ENCODE data around the gene RDH13.
"Not testable (repeated sequence)": the region's sequence is repeated elsewhere in the genome, so short reads cannot be mapped to it uniquely, and the experiment has no call there.

The RDH13 gene

DNA sequence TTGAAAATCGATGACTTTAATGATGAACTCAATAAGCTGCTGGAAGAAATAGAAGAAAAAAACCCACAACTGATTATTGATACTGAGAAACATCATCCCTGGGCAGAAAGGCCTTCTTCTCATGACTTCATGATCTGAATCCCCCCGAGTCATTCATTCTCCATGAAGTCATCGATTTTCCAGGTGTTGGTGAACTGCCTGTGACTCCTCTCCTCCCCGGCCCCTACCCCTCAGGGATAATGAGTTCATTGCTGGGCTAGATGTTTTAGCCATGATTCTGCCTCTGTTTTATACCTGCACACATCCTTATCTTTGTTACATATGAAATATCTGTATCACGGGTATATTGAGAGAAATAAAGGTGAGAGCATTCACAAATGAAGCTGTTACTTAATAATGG is 62.2 kb downstream of the RDH13 start (continued):
- TF ChIP-seq, protein P1, sequence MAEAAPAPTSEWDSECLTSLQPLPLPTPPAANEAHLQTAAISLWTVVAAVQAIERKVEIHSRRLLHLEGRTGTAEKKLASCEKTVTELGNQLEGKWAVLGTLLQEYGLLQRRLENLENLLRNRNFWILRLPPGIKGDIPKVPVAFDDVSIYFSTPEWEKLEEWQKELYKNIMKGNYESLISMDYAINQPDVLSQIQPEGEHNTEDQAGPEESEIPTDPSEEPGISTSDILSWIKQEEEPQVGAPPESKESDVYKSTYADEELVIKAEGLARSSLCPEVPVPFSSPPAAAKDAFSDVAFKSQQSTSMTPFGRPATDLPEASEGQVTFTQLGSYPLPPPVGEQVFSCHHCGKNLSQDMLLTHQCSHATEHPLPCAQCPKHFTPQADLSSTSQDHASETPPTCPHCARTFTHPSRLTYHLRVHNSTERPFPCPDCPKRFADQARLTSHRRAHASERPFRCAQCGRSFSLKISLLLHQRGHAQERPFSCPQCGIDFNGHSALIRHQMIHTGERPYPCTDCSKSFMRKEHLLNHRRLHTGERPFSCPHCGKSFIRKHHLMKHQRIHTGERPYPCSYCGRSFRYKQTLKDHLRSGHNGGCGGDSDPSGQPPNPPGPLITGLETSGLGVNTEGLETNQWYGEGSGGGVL (tag by site-specific recombination; IDR thresholded peaks at IDR 0.05), result no peak
- TF ChIP-seq, protein P2, sequence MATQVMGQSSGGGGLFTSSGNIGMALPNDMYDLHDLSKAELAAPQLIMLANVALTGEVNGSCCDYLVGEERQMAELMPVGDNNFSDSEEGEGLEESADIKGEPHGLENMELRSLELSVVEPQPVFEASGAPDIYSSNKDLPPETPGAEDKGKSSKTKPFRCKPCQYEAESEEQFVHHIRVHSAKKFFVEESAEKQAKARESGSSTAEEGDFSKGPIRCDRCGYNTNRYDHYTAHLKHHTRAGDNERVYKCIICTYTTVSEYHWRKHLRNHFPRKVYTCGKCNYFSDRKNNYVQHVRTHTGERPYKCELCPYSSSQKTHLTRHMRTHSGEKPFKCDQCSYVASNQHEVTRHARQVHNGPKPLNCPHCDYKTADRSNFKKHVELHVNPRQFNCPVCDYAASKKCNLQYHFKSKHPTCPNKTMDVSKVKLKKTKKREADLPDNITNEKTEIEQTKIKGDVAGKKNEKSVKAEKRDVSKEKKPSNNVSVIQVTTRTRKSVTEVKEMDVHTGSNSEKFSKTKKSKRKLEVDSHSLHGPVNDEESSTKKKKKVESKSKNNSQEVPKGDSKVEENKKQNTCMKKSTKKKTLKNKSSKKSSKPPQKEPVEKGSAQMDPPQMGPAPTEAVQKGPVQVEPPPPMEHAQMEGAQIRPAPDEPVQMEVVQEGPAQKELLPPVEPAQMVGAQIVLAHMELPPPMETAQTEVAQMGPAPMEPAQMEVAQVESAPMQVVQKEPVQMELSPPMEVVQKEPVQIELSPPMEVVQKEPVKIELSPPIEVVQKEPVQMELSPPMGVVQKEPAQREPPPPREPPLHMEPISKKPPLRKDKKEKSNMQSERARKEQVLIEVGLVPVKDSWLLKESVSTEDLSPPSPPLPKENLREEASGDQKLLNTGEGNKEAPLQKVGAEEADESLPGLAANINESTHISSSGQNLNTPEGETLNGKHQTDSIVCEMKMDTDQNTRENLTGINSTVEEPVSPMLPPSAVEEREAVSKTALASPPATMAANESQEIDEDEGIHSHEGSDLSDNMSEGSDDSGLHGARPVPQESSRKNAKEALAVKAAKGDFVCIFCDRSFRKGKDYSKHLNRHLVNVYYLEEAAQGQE (tag by site-specific recombination; IDR thresholded peaks at IDR 0.05), result no peak
- no peak for TF ChIP-seq FEZF1 (tag by site-specific recombination; IDR thresholded peaks at IDR 0.05)
- no peak for TF ChIP-seq MEIS1 (CRISPR knock-in tag; IDR thresholded peaks at IDR 0.05; ENCODE audit: borderline replicate concordance)
- no peak for TF ChIP-seq ZNF274 (IDR thresholded peaks at IDR 0.05; ENCODE audit: low read length)
- TF ChIP-seq ZNF274 (tag by site-specific recombination; IDR thresholded peaks at IDR 0.05; ENCODE audit: borderline replicate concordance), result no peak
- no peak for TF ChIP-seq ZNF626 (tag by site-specific recombination; IDR thresholded peaks at IDR 0.05)
- no peak for TF ChIP-seq ZIC2 (tag by site-specific recombination; IDR thresholded peaks at IDR 0.05)
- TF ChIP-seq SCRT1 (tag by site-specific recombination; IDR thresholded peaks at IDR 0.05; ENCODE audit: borderline replicate concordance), result no peak
- TF ChIP-seq ZNF23 (tag by site-specific recombination; IDR thresholded peaks at IDR 0.05; ENCODE audit: borderline replicate concordance), result no peak
- TF ChIP-seq EGR2 (tag by site-specific recombination; IDR thresholded peaks at IDR 0.05; ENCODE audit: low read depth), result no peak
- no peak for TF ChIP-seq ZFP69B (tag by site-specific recombination; IDR thresholded peaks at IDR 0.05)

DNA sequence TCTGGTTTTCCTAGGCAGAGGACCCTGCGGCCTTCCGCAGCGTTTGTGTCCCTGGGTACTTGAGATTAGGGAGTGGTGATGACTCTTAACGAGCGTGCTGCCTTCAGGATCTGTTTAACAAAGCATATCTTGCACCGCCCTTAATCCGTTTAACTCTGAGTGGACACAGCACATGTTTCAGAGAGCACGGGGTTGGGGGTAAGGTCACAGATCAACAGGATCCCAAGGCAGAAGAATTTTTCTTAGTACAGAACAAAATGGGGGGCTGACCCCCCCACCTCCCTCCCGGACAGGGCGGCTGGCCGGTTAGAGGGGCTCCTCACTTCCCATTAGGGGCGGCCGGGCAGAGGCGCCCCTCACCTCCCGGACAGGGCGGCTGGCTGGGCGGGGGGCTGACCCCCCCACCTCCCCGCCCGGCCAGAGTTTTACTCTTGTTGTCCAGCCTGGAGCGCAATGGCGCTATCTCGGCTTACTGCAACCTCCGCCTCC is 64.2 kb downstream of the RDH13 start:
- H3K27ac ChIP-seq (ENCODE audit: extremely low read depth, low read depth, low read length); H3K36me3 ChIP-seq (ENCODE audit: control insufficient read depth in 2 of 2, insufficient read depth in 1 of 2, low read length in 2 of 2); H3K4me3 ChIP-seq (ENCODE audit: low read depth, low read length); H3K9me3 ChIP-seq (ENCODE audit: control insufficient read depth, insufficient read depth, low read depth, low read length); POLR2A ChIA-PET; H3K4me1 ChIP-seq (ENCODE audit: control insufficient read depth, insufficient read depth, low read length): not testable (repeated sequence)
- CTCF ChIA-PET, result interaction anchor here (0.6 kb wide), 1 partner anchor 171 kb away, joined by 3 read pairs; no protein-coding TSS in a partner anchor

DNA sequence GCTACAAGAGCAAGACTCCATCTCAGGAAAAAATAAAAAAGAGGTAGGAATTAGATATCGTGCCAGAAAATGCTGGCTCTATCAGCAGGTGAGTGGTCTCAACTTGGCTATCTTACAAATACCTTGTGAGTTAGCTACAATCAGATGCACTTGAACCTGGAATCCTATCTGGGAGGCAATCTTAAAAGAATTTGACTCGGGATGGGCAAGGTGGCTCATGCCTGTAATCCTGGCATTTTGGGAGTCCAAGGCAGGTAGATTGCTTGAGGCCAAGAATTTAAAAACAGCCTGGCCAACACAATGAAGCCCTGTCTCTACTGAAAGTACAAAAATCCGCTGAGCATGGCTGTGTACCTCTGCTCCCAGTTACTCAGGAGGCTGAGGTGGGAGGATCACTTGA is 67.4 kb downstream of the RDH13 start:
- no peaks in the 10 kb centered on the region for H3K9me3 ChIP-seq (ENCODE audit: control insufficient read depth, insufficient read depth, low read depth, low read length)
- no peak overlapping the region for H3K4me3 ChIP-seq (ENCODE audit: low read depth, low read length)
- CTCF ChIA-PET, result no interaction called here
- H3K4me1 ChIP-seq (ENCODE audit: control insufficient read depth, insufficient read depth, low read length), result no peaks in the 10 kb centered on the region
- H3K36me3 ChIP-seq (ENCODE audit: control insufficient read depth in 2 of 2, insufficient read depth in 1 of 2, low read length in 2 of 2), result no peaks in the 10 kb centered on the region
- no peak overlapping the region for H3K27ac ChIP-seq (ENCODE audit: extremely low read depth, low read depth, low read length)
- POLR2A ChIA-PET, result no interaction called here
- TF ChIP-seq ZNF654 (tag by site-specific recombination; IDR thresholded peaks at IDR 0.05; ENCODE audit: low read depth) (no peak), HOXA7 (CRISPR knock-in tag; IDR thresholded peaks at IDR 0.05; ENCODE audit: borderline replicate concordance) (no peak), GLI2 (tag by site-specific recombination; IDR thresholded peaks at IDR 0.05; ENCODE audit: borderline replicate concordance, low read depth) (no peak), FEZF1 (tag by site-specific recombination; IDR thresholded peaks at IDR 0.05) (no peak), ZNF544 (tag by site-specific recombination; IDR thresholded peaks at IDR 0.05) (no peak), RBAK (tag by site-specific recombination; IDR thresholded peaks at IDR 0.05) (no peak), ZNF707 (tag by site-specific recombination; IDR thresholded peaks at IDR 0.05) (no peak), ZNF266 (tag by site-specific recombination; IDR thresholded peaks at IDR 0.05; ENCODE audit: low read depth) (no peak), ZNF423 (tag by site-specific recombination; IDR thresholded peaks at IDR 0.05) (no peak)
- TF ChIP-seq, protein P3, sequence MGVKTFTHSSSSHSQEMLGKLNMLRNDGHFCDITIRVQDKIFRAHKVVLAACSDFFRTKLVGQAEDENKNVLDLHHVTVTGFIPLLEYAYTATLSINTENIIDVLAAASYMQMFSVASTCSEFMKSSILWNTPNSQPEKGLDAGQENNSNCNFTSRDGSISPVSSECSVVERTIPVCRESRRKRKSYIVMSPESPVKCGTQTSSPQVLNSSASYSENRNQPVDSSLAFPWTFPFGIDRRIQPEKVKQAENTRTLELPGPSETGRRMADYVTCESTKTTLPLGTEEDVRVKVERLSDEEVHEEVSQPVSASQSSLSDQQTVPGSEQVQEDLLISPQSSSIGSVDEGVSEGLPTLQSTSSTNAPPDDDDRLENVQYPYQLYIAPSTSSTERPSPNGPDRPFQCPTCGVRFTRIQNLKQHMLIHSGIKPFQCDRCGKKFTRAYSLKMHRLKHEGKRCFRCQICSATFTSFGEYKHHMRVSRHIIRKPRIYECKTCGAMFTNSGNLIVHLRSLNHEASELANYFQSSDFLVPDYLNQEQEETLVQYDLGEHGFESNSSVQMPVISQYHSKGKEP (tag by site-specific recombination; IDR thresholded peaks at IDR 0.05), result no peak
- TF ChIP-seq, protein P4, sequence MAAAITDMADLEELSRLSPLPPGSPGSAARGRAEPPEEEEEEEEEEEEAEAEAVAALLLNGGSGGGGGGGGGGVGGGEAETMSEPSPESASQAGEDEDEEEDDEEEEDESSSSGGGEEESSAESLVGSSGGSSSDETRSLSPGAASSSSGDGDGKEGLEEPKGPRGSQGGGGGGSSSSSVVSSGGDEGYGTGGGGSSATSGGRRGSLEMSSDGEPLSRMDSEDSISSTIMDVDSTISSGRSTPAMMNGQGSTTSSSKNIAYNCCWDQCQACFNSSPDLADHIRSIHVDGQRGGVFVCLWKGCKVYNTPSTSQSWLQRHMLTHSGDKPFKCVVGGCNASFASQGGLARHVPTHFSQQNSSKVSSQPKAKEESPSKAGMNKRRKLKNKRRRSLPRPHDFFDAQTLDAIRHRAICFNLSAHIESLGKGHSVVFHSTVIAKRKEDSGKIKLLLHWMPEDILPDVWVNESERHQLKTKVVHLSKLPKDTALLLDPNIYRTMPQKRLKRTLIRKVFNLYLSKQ (tag by site-specific recombination; IDR thresholded peaks at IDR 0.05; ENCODE audit: borderline replicate concordance), result no peak
- TF ChIP-seq, protein P5, sequence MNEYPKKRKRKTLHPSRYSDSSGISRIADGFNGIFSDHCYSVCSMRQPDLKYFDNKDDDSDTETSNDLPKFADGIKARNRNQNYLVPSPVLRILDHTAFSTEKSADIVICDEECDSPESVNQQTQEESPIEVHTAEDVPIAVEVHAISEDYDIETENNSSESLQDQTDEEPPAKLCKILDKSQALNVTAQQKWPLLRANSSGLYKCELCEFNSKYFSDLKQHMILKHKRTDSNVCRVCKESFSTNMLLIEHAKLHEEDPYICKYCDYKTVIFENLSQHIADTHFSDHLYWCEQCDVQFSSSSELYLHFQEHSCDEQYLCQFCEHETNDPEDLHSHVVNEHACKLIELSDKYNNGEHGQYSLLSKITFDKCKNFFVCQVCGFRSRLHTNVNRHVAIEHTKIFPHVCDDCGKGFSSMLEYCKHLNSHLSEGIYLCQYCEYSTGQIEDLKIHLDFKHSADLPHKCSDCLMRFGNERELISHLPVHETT (tag by site-specific recombination; IDR thresholded peaks at IDR 0.05), result no peak
